OCI-LY3 (cell line): ENCODE measurements around the gene BRI3BP.

Experiments
- CTCF ChIP-seq: fragments of 200-600, 300-600 bp; sonication (generic); IDR thresholded peaks from 2 replicates; pipeline ENCODE4 v1.5.1; 2014; ENCODE audit warnings: antibody characterized with exemption, low read length, low read depth
- EZH2phosphoT487 ChIP-seq: fragments of 200-600 bp; shearing (Covaris generic); IDR thresholded peaks from 2 replicates; pipeline ENCODE4 v1.6.1; 2018; ENCODE audit warnings: antibody characterized with exemption, mixed run types, low read depth

- TF ChIP-seq CTCF, result no peak
- TF ChIP-seq EZH2phosphoT487, result no peak
Observed at GRCh38 chr12:125006365-125006764, 12.9 kb downstream of the BRI3BP start.
